Osteoblast (primary cell): Measurements from ENCODE around the gene PRSS37. TPM values are rescaled to one million over a fixed set of nuclear protein-coding genes. Genes with fewer than 3 reads are reported as not detected.
"Not testable (repeated sequence)": the region's sequence is repeated elsewhere in the genome, so short reads cannot be mapped to it uniquely, and the experiment has no call there.

Experiments
- DNase-seq: peaks from one replicate; pipeline ENCODE4 v3.0.0; 2011; ENCODE audit warnings: low spot score, mixed read lengths; ENCODE audit not compliant: insufficient read length; ENCODE audit errors: missing footprints
- H2AFZ ChIP-seq: 2 replicates; pipeline ENCODE4 v1.6.0; 2011; ENCODE audit warnings: mild to moderate bottlenecking, low read length
- H3K27ac ChIP-seq: 2 replicates; pipeline ENCODE4 v1.5.1; 2011; ENCODE audit warnings: mild to moderate bottlenecking, low read depth, low read length, moderate library complexity
- H3K27me3 ChIP-seq: 2 replicates; pipeline ENCODE4 v1.6.0; 2012; ENCODE audit warnings: mild to moderate bottlenecking, control low read depth, inconsistent platforms, low read length, moderate library complexity; ENCODE audit not compliant: insufficient read depth
- H3K36me3 ChIP-seq: 2 replicates; pipeline ENCODE4 v1.5.1; 2011; ENCODE audit warnings: mild to moderate bottlenecking, low read length, control low read depth, moderate library complexity; ENCODE audit not compliant: insufficient read depth
- H3K4me1 ChIP-seq: 2 replicates; pipeline ENCODE4 v1.5.1; 2011; ENCODE audit warnings: mild to moderate bottlenecking, low read length, control low read depth, moderate library complexity; ENCODE audit not compliant: insufficient read depth
- H3K4me2 ChIP-seq: 2 replicates; pipeline ENCODE4 v1.6.0; 2011; ENCODE audit warnings: mild to moderate bottlenecking, low read length; ENCODE audit not compliant: insufficient read depth
- H3K4me3 ChIP-seq: fragments of 200-600 bp; sonication (generic); 3 replicates; pipeline ENCODE4 v1.5.1; 2012; ENCODE audit warnings: mild to moderate bottlenecking, low read length, inconsistent platforms; ENCODE audit not compliant: insufficient read depth
- H3K79me2 ChIP-seq: 2 replicates; pipeline ENCODE4 v1.6.0; 2012; ENCODE audit warnings: mild to moderate bottlenecking, low read length, control low read depth, inconsistent platforms; ENCODE audit not compliant: insufficient read depth
- H3K9me3 ChIP-seq: 2 replicates; pipeline ENCODE4 v1.5.1; 2011; ENCODE audit warnings: low read depth, low read length, control low read depth
- H4K20me1 ChIP-seq: 2 replicates; pipeline ENCODE4 v1.6.0; 2012; ENCODE audit warnings: mild to moderate bottlenecking, low read length, control low read depth; ENCODE audit not compliant: insufficient read depth
- total RNA-seq: library from RNA; depleted of rRNA; stranded (reverse); fragments of >200 nt; gene quantifications from 2 replicates; pipeline ENCODE4 v1.2.3, GENCODE V29; 2012
- TF ChIP-seq, protein P1 (sequence below): IDR thresholded peaks from 2 replicates; pipeline ENCODE4 v1.5.1; 2011; ENCODE audit warnings: mild to moderate bottlenecking, low read depth, low read length, moderate library complexity; ENCODE audit errors: extremely low read depth

PRSS37 gene
- total RNA-seq, 1 donor: not detected

GRCh38 chr7:141839256-141839655, 2.0 kb downstream of the PRSS37 start:
- no peak overlapping the region for H2AFZ ChIP-seq
- DNase-seq: no peak
- H3K4me1 ChIP-seq: no peaks in the 10 kb centered on the region
- no peaks in the 10 kb centered on the region for H4K20me1 ChIP-seq
- no peaks in the 10 kb centered on the region for H3K9me3 ChIP-seq
- H3K79me2 ChIP-seq: no peaks in the 10 kb centered on the region
- no peak overlapping the region for H3K4me2 ChIP-seq
- no peak overlapping the region for H3K4me3 ChIP-seq
- TF ChIP-seq, protein P1, sequence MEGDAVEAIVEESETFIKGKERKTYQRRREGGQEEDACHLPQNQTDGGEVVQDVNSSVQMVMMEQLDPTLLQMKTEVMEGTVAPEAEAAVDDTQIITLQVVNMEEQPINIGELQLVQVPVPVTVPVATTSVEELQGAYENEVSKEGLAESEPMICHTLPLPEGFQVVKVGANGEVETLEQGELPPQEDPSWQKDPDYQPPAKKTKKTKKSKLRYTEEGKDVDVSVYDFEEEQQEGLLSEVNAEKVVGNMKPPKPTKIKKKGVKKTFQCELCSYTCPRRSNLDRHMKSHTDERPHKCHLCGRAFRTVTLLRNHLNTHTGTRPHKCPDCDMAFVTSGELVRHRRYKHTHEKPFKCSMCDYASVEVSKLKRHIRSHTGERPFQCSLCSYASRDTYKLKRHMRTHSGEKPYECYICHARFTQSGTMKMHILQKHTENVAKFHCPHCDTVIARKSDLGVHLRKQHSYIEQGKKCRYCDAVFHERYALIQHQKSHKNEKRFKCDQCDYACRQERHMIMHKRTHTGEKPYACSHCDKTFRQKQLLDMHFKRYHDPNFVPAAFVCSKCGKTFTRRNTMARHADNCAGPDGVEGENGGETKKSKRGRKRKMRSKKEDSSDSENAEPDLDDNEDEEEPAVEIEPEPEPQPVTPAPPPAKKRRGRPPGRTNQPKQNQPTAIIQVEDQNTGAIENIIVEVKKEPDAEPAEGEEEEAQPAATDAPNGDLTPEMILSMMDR: no peak
- H3K36me3 ChIP-seq: no peaks in the 10 kb centered on the region
- H3K27ac ChIP-seq: no peak overlapping the region
- no peaks in the 10 kb centered on the region for H3K27me3 ChIP-seq

DNA sequence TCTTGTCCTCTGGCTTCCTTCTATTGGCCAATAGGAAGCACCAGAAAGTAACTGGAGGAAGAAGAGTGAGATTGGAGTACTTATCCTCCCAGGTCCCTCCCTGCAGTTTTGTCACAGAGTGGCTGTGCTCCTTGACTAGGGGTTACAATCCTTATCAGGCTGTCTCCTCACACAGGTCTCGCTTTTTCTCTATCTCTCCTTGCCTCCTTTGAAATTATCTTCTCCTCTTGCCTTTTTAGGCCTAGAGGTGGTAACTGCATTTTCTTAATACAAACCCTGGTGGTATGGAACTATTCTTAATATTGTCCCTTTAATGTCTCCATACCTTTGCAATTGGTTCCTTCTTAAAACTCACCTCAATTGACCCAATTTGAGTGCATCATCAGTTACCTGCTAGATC, 2.7 kb downstream of the PRSS37 start:
- TF ChIP-seq, protein P1: no peak
- H3K27ac ChIP-seq: no peak overlapping the region
- no peaks in the 10 kb centered on the region for H4K20me1 ChIP-seq

DNA sequence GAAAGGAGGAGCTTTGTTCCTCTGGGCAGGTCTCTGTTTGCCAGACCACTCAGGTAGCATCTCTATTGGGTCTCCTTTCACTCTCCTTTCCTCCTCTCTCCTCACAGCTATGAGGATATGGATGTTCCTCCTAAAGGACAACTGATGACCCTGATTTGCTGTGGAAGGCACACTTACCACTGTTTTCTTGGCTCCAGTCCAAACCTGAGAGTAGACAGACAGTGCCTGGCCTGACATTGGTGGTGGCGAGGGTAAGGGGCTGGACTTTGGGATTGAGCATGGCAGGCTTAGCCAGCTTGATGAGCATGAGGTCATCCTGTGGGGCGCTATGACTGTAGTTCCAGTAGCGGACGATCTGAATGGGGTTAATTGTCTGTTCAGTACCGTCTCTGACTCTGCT, 3.6 kb downstream of the PRSS37 start:
- Histone ChIP-seq H3K27me3 (no peaks in the 10 kb centered on the region), H3K4me3 (no peak overlapping the region), H4K20me1 (no peaks in the 10 kb centered on the region), H3K9me3 (no peaks in the 10 kb centered on the region), H3K4me2 (no peak overlapping the region), H3K4me1 (no peaks in the 10 kb centered on the region), H3K79me2 (no peaks in the 10 kb centered on the region), H3K27ac (no peak overlapping the region), H3K36me3 (no peaks in the 10 kb centered on the region), H2AFZ (no peak overlapping the region)
- no peak for DNase-seq
- TF ChIP-seq, protein P1: no peak

More for the DNA sequence above, 2.7 kb downstream of the PRSS37 start:
- no peak for DNase-seq
- Histone ChIP-seq H3K79me2 (no peaks in the 10 kb centered on the region), H3K4me1 (no peaks in the 10 kb centered on the region), H3K4me2 (no peak overlapping the region), H3K9me3 (no peaks in the 10 kb centered on the region), H3K27me3 (no peaks in the 10 kb centered on the region), H3K4me3 (no peak overlapping the region), H2AFZ (no peak overlapping the region), H3K36me3 (no peaks in the 10 kb centered on the region)

- H3K27ac ChIP-seq, H3K79me2 ChIP-seq, H3K27me3 ChIP-seq, H2AFZ ChIP-seq, DNase-seq, H3K4me2 ChIP-seq, H3K4me3 ChIP-seq, H4K20me1 ChIP-seq, H3K4me1 ChIP-seq, H3K36me3 ChIP-seq, H3K9me3 ChIP-seq: not testable (repeated sequence)
These were observed 18.9 kb downstream of the PRSS37 start for GRCh38 chr7:141822432-141822831.
